H1 (cell line): ENCODE results near the gene CAMKK1. TPM values are rescaled to one million over a fixed set of nuclear protein-coding genes. Genes with fewer than 3 reads are reported as not detected.

Experiments
- CTCF ChIA-PET: fragments of 300-600 bp; sonication (Branson Sonifier 250); formaldehyde crosslinking; loops from one replicate; lab custom pipeline; 2021; ENCODE audit not compliant: partially characterized antibody; lab: Charles Lee
- POLR2A ChIA-PET: fragments of 300-600 bp; sonication (Branson Sonifier 250); formaldehyde crosslinking; loops from one replicate; lab custom pipeline; 2021; ENCODE audit warnings: inconsistent platforms; ENCODE audit not compliant: partially characterized antibody; lab: Charles Lee
- DNase-seq, 2 experiments: peaks; one replicate each; pipeline versions ENCODE4 v3.0.0 to v3.0.0-alpha.2; 2010 to 2022; ENCODE audit warnings: low spot score in 2 of 2, low read depth in 1 of 2, mixed read lengths in 1 of 2
- FAIRE-seq: peaks from 2 replicates; lab custom pipeline; 2011; peaks lifted over from hg19 to GRCh38; lab: Jason Lieb, UNC
- H2AFZ ChIP-seq: 2 replicates; pipeline ENCODE4 v1.8.1; 2012; ENCODE audit warnings: low read length, inconsistent platforms
- H2AK5ac ChIP-seq: 2 replicates; pipeline ENCODE4 v1.6.1; 2013; ENCODE audit warnings: low read depth, low read length
- H2BK120ac ChIP-seq: replicated peaks from 2 replicates; pipeline ENCODE3; 2013; ENCODE audit warnings: low read depth, low read length, inconsistent platforms
- H2BK12ac ChIP-seq: 2 replicates; pipeline ENCODE4 v1.6.1; 2013; ENCODE audit warnings: low read depth, low read length
- H2BK15ac ChIP-seq: 2 replicates; pipeline ENCODE4 v1.6.1; 2013; ENCODE audit warnings: low read length
- H2BK20ac ChIP-seq: 2 replicates; pipeline ENCODE4 v1.6.1; 2013; ENCODE audit warnings: low read length
- H2BK5ac ChIP-seq: 2 replicates; pipeline ENCODE4 v1.6.1; 2013; ENCODE audit warnings: low read depth, low read length
- H3K14ac ChIP-seq: 2 replicates; pipeline ENCODE4 v1.6.1; 2013; ENCODE audit warnings: inconsistent platforms; ENCODE audit not compliant: insufficient read length
- H3K18ac ChIP-seq: 2 replicates; pipeline ENCODE4 v1.6.1; 2013; ENCODE audit warnings: low read length; ENCODE audit errors: extremely low read depth
- H3K23ac ChIP-seq: 2 replicates; pipeline ENCODE4 v1.6.1; 2013; ENCODE audit warnings: inconsistent platforms; ENCODE audit not compliant: insufficient read length
- H3K23me2 ChIP-seq: 2 replicates; pipeline ENCODE4 v1.6.1; 2013; ENCODE audit warnings: low read depth, low read length
- H3K27ac ChIP-seq: 2 replicates; pipeline ENCODE4 v1.6.1; 2011; ENCODE audit warnings: low read depth, low read length, inconsistent platforms
- H3K27me3 ChIP-seq, 4 experiments: replicated peaks in 1 of 4; 1 replicate in 1 of 4; 2 replicates in 3 of 4; pipeline versions ENCODE4 v1.6.1 to v1.8.1; 2011 to 2013; ENCODE audit warnings: low read length in 3 of 4, mild to moderate bottlenecking in 3 of 4, inconsistent platforms in 2 of 4, mixed read lengths in 2 of 4, moderate library complexity in 1 of 4; ENCODE audit not compliant: control insufficient read depth in 3 of 4, insufficient read depth in 3 of 4; ENCODE audit errors: extremely low read depth in 1 of 4
- H3K36me3 ChIP-seq, 4 experiments: 2 replicates each; pipeline versions ENCODE4 v1.6.1 to v1.8.1; 2011 to 2013; ENCODE audit warnings: mild to moderate bottlenecking in 4 of 4, low read length in 3 of 4, moderate library complexity in 2 of 4, control low read depth in 1 of 4, inconsistent platforms in 1 of 4; ENCODE audit not compliant: insufficient read depth in 4 of 4, control insufficient read depth in 2 of 4
- H3K4ac ChIP-seq: replicated peaks from 2 replicates; pipeline ENCODE3; 2013; ENCODE audit warnings: low read length, low read depth, mixed read lengths, inconsistent platforms; ENCODE audit not compliant: insufficient read length
- H3K4me1 ChIP-seq, 4 experiments: replicated peaks in 1 of 4; 1 replicate in 1 of 4; 2 replicates in 3 of 4; pipeline versions ENCODE4 v1.6.1 to v1.8.1; 2011 to 2013; ENCODE audit warnings: low read length in 3 of 4, inconsistent platforms in 2 of 4, mixed read lengths in 1 of 4; ENCODE audit not compliant: insufficient read depth in 4 of 4, control insufficient read depth in 3 of 4
- H3K4me2 ChIP-seq, 2 experiments: 2 replicates each; pipeline versions ENCODE4 v1.6.1 to v1.8.1; 2011 to 2013; ENCODE audit warnings: low read depth in 2 of 2, low read length in 2 of 2, control low read depth in 1 of 2, inconsistent platforms in 1 of 2, mild to moderate bottlenecking in 1 of 2; ENCODE audit not compliant: insufficient read depth in 1 of 2
- H3K4me3 ChIP-seq, 4 experiments: fragments of 200-600, 300-600 bp in 1 of 4; sonication (generic), shearing (Covaris generic), sonication (Bioruptor Twin) in 1 of 4; 2 replicates each; pipeline versions ENCODE4 v1.5.1 to v1.8.1; 2011 to 2016; ENCODE audit warnings: low read length in 4 of 4, low read depth in 3 of 4, control low read depth in 2 of 4, inconsistent platforms in 2 of 4, mild to moderate bottlenecking in 2 of 4, mixed read lengths in 1 of 4, moderate library complexity in 1 of 4; ENCODE audit not compliant: insufficient read depth in 2 of 4; ENCODE audit errors: extremely low read depth in 1 of 4
- H3K56ac ChIP-seq: replicated peaks from 2 replicates; pipeline ENCODE3; 2013; ENCODE audit warnings: low read depth, mild to moderate bottlenecking, mixed read lengths, low read length, inconsistent platforms; ENCODE audit not compliant: insufficient read length
- H3K79me1 ChIP-seq: 2 replicates; pipeline ENCODE4 v1.6.1; 2013; ENCODE audit warnings: low read depth, low read length, control low read depth
- H3K79me2 ChIP-seq, 2 experiments: 2 replicates each; pipeline versions ENCODE4 v1.6.1 to v1.8.1; 2012 to 2013; ENCODE audit warnings: low read length in 2 of 2, mild to moderate bottlenecking in 2 of 2, inconsistent platforms in 1 of 2; ENCODE audit not compliant: insufficient read depth in 2 of 2, control insufficient read depth in 1 of 2
- H3K9ac ChIP-seq, 4 experiments: replicated peaks in 1 of 4; 1 replicate in 1 of 4; 2 replicates in 3 of 4; pipeline versions ENCODE4 v1.6.1 to v1.8.1; 2011 to 2013; ENCODE audit warnings: low read depth in 3 of 4, low read length in 3 of 4, control low read depth in 2 of 4, mild to moderate bottlenecking in 2 of 4, moderate library complexity in 2 of 4, inconsistent platforms in 1 of 4; ENCODE audit errors: extremely low read depth in 1 of 4
- H3K9me3 ChIP-seq, 2 experiments: 2 replicates each; pipeline versions ENCODE4 v1.6.1 to v1.8.1; 2012 to 2013; ENCODE audit warnings: mild to moderate bottlenecking in 2 of 2, moderate library complexity in 2 of 2, control low read depth in 1 of 2, inconsistent platforms in 1 of 2, low read depth in 1 of 2, low read length in 1 of 2, mixed read lengths in 1 of 2; ENCODE audit not compliant: insufficient read depth in 2 of 2
- H4K20me1 ChIP-seq, 2 experiments: replicated peaks in 1 of 2; 2 replicates each; pipeline versions ENCODE3 to v1.8.1; 2011 to 2013; ENCODE audit warnings: inconsistent platforms in 2 of 2, low read length in 2 of 2, mild to moderate bottlenecking in 1 of 2; ENCODE audit not compliant: insufficient read depth in 2 of 2, control insufficient read depth in 1 of 2
- H4K5ac ChIP-seq: 2 replicates; pipeline ENCODE4 v1.6.1; 2013; ENCODE audit warnings: low read length, low read depth, mixed read lengths, inconsistent platforms; ENCODE audit not compliant: insufficient read length
- H4K8ac ChIP-seq: 2 replicates; pipeline ENCODE4 v1.8.0; 2013; ENCODE audit warnings: mild to moderate bottlenecking, moderate library complexity, low read length, inconsistent platforms; ENCODE audit not compliant: insufficient read depth; ENCODE audit errors: extremely low read depth
- H4K91ac ChIP-seq: replicated peaks from 2 replicates; pipeline ENCODE3; 2013; ENCODE audit warnings: low read length, mixed read lengths, inconsistent platforms; ENCODE audit not compliant: insufficient read length
- ASH2L ChIP-seq: fragments of 200-600, 300-600 bp; sonication (generic); IDR thresholded peaks from one replicate; pipeline ENCODE4 v1.7.1; 2017; ENCODE audit warnings: low read length
- ATF2 ChIP-seq: IDR thresholded peaks from 2 replicates; pipeline ENCODE4 v1.6.1; 2012; ENCODE audit warnings: low read length, inconsistent platforms
- BCL11A ChIP-seq, 2 experiments: IDR thresholded peaks; one replicate each; pipeline ENCODE4 v1.6.1; 2011; ENCODE audit warnings: low read depth in 2 of 2, low read length in 2 of 2, mild to moderate bottlenecking in 2 of 2
- JUN ChIP-seq: IDR thresholded peaks from 2 replicates; pipeline ENCODE4 v1.6.1; 2011; ENCODE audit warnings: low read depth, mild to moderate bottlenecking, improper control_type of control experiment, low read length
- KDM4A ChIP-seq: IDR thresholded peaks from one replicate; pipeline ENCODE4 v1.7.1; 2012; ENCODE audit warnings: low read depth, mild to moderate bottlenecking, moderate library complexity, low read length, inconsistent platforms; ENCODE audit not compliant: severe bottlenecking
- NANOG ChIP-seq: IDR thresholded peaks from 2 replicates; pipeline ENCODE4 v1.6.1; 2011; ENCODE audit warnings: low read length, low read depth, mild to moderate bottlenecking, inconsistent platforms; ENCODE audit not compliant: insufficient read depth, poor library complexity, severe bottlenecking
- POLR2AphosphoS5 ChIP-seq: IDR thresholded peaks from 2 replicates; pipeline ENCODE4 v1.6.1; 2011; ENCODE audit warnings: low read depth, low read length
- RBBP5 ChIP-seq: IDR thresholded peaks from 2 replicates; pipeline ENCODE4 v1.7.1; 2012; ENCODE audit warnings: low read depth, mild to moderate bottlenecking, inconsistent platforms, low read length, moderate library complexity, borderline replicate concordance
- RXRA ChIP-seq: IDR thresholded peaks from 2 replicates; pipeline ENCODE4 v1.6.1; 2011; ENCODE audit warnings: low read depth, mild to moderate bottlenecking, low read length, moderate library complexity; ENCODE audit not compliant: insufficient read depth
- SIRT6 ChIP-seq: IDR thresholded peaks from one replicate; pipeline ENCODE4 v1.7.1; 2012; ENCODE audit warnings: low read length, inconsistent platforms
- SP2 ChIP-seq: IDR thresholded peaks from 2 replicates; pipeline ENCODE4 v1.6.1; 2012; ENCODE audit warnings: mild to moderate bottlenecking, low read length, inconsistent platforms
- WGBS, 2 experiments: shearing (Covaris generic) in 1 of 2; methylation state at CpG; one replicate each; pipeline versions ENCODE4 v1.1.6 to v1.1.7; 2013 to 2015; ENCODE audit warnings: low lambda C conversion rate in 2 of 2, mixed read lengths in 2 of 2, inconsistent platforms in 1 of 2, low coverage in 1 of 2, missing lambda C conversion rate in 1 of 2; ENCODE audit not compliant: insufficient replicate concordance in 2 of 2, insufficient coverage in 1 of 2, insufficient read length in 1 of 2; ENCODE audit errors: extremely low coverage in 1 of 2, missing lambda C conversion rate in 1 of 2; 5-methylcytosine and 5-hydroxymethylcytosine counted together
- polyA plus RNA-seq, 7 experiments: library from polyadenylated mRNA; depleted of rRNA in 3 of 7; stranded (reverse) in 5 of 7; unstranded in 2 of 7; fragments of >200 nt in 5 of 7; fragments of 200-250 nt in 2 of 7; gene quantifications; 1 replicate in 5 of 7; 2 replicates in 1 of 7; 4 replicates in 1 of 7; pipeline versions ENCODE4 v1.2.1 to v1.2.3, GENCODE V29; 2011 to 2013; ENCODE audit warnings: missing spikeins in 2 of 7, mixed read lengths in 2 of 7
- total RNA-seq: library from RNA; stranded (reverse); fragmentation: NEBNext Ultra II Directional; extraction: Animal tissue kit (Norgen Biotek cat#: 25700); gene quantifications from 2 replicates; pipeline ENCODE4 v1.2.1, GENCODE V29; 2021

CAMKK1 gene
- total and polyA plus RNA-seq, 2 of the 8 experiments (the other 6 are each of a cell fraction or from before 2014, with no cell fraction given), result 7.1 to 7.6 TPM

DNA sequence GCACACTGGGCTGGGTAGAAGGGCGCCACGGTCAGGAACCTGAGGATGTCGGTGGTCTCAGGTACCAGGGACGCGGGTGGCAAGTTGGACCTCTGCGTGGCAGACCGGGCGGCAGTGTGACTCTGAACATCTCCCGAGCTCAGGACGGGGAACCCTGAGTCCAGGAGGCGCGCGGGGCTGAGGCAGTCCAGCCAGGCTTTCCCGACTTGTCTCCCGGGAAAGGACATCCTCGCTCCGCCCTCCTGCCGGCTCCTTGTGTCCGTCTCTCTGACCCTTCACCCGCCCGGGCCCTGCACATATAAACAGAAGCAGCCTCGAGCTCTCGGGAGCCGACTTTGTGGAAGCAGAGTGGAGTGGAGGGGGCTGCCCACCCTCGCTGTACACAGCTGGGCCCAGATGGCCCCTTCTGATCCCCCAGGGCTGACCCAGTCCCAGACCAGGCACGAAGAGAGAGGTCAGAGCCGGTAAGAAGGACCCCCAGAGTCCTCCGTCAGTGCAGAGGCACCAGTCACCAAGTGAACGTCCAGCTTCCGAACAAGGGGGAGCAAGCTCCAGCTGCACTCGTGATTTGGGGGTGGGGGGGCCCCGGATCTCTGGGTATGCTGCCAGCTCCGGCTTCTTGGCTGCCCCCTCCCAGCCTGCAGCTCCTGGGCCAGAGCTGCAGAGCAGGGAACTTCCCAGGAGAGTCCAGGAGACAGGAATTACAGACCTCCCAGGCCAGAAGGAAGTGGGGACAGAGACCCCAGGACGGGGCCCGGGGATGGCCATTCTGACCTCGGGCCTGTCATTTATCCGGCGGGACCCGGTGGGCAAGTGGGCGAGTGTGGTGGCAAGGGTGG lies 31.9 kb upstream of the CAMKK1 start:
- Histone ChIP-seq H3K4me1 (peaks cover 0 to 3% (median 0%) of the 10 kb centered on the region in 4 experiments; a peak in 3 of 7 replicates), H3K27ac (no peak overlapping the region), H2BK120ac (no peak overlapping the region), H3K4ac (no peak overlapping the region), H2BK20ac (no peak overlapping the region), H3K4me2 (no peak overlapping the region), H4K5ac (no peak overlapping the region), H2BK12ac (no peak overlapping the region), H3K9ac (no peak overlapping the region), H4K91ac (no peak overlapping the region), H2BK5ac (no peak overlapping the region), H3K23ac (no peak overlapping the region), H3K14ac (no peak overlapping the region), H2AFZ (no peak overlapping the region), H3K79me2 (no peaks in the 10 kb centered on the region), H2BK15ac (no peak overlapping the region), H2AK5ac (no peak overlapping the region), H3K18ac (no peak overlapping the region), H3K56ac (no peak overlapping the region), H4K20me1 (no peaks in the 10 kb centered on the region), H3K9me3 (no peaks in the 10 kb centered on the region), H3K36me3 (no peaks in the 10 kb centered on the region), H3K23me2 (no peaks in the 10 kb centered on the region), H4K8ac (peak overlapping the region; percentile 25; the same call in 1 of the 2 replicates), H3K27me3 (no peaks in the 10 kb centered on the region), H3K79me1 (no peaks in the 10 kb centered on the region), H3K4me3 (no peak overlapping the region)
- WGBS, 2 experiments, result 95% methylated on average over 32 of the region's 40 CpGs; no CpG with 5 or more reads in 1 of the 2 experiments
- no peak for DNase-seq
- ChIA-PET CTCF (interaction anchor here (0.6 to 4.7 kb wide), 9 partner anchors 7 to 207 kb away, joined by 3 to 42 read pairs (median 3); no protein-coding TSS in a partner anchor), POLR2A (interaction anchor here (1.1 to 1.4 kb wide), 2 partner anchors 23 to 77 kb away, joined by 3 to 4 read pairs; no protein-coding TSS in a partner anchor)
- no peak for FAIRE-seq
- TF ChIP-seq NANOG (no peak), KDM4A (no peak), ASH2L (no peak), RBBP5 (no peak), SP2 (no peak), SIRT6 (no peak), JUN (no peak), POLR2AphosphoS5 (no peak), RXRA (no peak), BCL11A (IDR thresholded peaks at IDR 0.05; ENCODE audit: low read depth in 2 of 2, low read length in 2 of 2) (no peak), ATF2 (no peak)
